KMS-11 (cell line): ENCODE measurements around the gene SELP.

Experiments
- H2AFZ ChIP-seq: fragments of 200-600 bp; sonication (generic); 2 replicates; pipeline ENCODE4 v1.6.1; 2016; ENCODE audit warnings: antibody characterized with exemption, mixed run types, low read depth
- H3K27ac ChIP-seq: fragments of 200-600 bp; sonication (generic); 2 replicates; pipeline ENCODE4 v1.6.1; 2016; ENCODE audit warnings: mild to moderate bottlenecking, mixed run types
- H3K27me3 ChIP-seq: fragments of 200-600 bp; sonication (generic); 2 replicates; pipeline ENCODE4 v1.6.1; 2017; ENCODE audit warnings: mild to moderate bottlenecking, low read depth, mixed run types, moderate library complexity; ENCODE audit not compliant: insufficient read depth
- H3K36me3 ChIP-seq: fragments of 200-600 bp; sonication (generic); 2 replicates; pipeline ENCODE4 v1.6.1; 2017; ENCODE audit warnings: mild to moderate bottlenecking, mixed run types; ENCODE audit not compliant: insufficient read depth
- H3K4me1 ChIP-seq: fragments of 200-600 bp; sonication (generic); 2 replicates; pipeline ENCODE4 v1.6.1; 2016; ENCODE audit warnings: mild to moderate bottlenecking, low read depth, mixed run types; ENCODE audit not compliant: poor library complexity, severe bottlenecking
- H3K4me2 ChIP-seq: fragments of 200-600 bp; sonication (generic); 2 replicates; pipeline ENCODE4 v1.7.0; 2016; ENCODE audit warnings: mild to moderate bottlenecking, mixed run types
- H3K4me3 ChIP-seq: fragments of 200-600 bp; sonication (generic); IDR thresholded peaks from 2 replicates; pipeline ENCODE4 v1.6.1; 2017; ENCODE audit warnings: low read depth, low read length, mixed read lengths; ENCODE audit not compliant: insufficient read depth
- H3K79me2 ChIP-seq: fragments of 200-600 bp; sonication (generic); 2 replicates; pipeline ENCODE4 v1.6.1; 2016; ENCODE audit warnings: low read depth, mixed run types; ENCODE audit not compliant: insufficient read depth
- H3K9ac ChIP-seq: fragments of 200-600 bp; sonication (generic); 2 replicates; pipeline ENCODE4 v1.6.1; 2016; ENCODE audit warnings: mild to moderate bottlenecking, mixed run types
- H4K20me1 ChIP-seq: fragments of 200-600 bp; sonication (generic); 2 replicates; pipeline ENCODE4 v1.6.1; 2016; ENCODE audit warnings: mild to moderate bottlenecking, mixed run types; ENCODE audit not compliant: insufficient read depth
- TF ChIP-seq, protein P1 (sequence below): fragments of 200-600 bp; sonication (generic); conservative IDR thresholded peaks from 2 replicates; pipeline ENCODE4 v1.6.1; 2017; ENCODE audit warnings: low read depth, mild to moderate bottlenecking, antibody characterized with exemption, low read length, moderate library complexity, mixed read lengths

The SELP gene

DNA sequence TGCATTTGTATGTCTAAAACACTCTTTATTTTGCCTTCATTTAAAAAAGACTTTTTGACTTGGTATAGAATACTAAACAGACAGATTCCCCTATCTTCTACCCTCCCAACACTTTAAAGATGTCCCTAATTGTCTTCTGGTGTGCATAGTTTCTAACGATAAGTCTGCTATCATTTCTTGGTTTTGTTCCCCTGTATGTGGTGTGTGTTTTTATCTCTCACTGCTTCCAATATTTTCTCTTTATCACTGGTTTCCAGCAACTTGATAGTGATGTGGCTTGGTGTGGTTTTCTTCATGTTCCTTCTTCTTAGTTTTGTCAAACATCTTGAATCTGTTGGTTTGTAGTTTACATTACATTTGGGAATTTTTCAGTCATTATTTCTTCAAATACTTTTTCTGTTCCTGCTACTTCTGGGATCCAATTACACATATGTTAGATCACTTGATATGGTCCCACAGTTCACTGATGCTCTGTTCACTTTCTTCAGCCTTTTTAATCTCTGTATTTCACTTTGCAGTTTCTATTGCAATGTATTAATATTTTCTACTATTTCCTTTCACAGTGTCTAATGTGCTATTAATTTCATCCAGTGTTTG, 66.8 kb downstream of the SELP start:
- H4K20me1 ChIP-seq, result no peaks in the 10 kb centered on the region
- no peak overlapping the region for H3K27ac ChIP-seq
- no peaks in the 10 kb centered on the region for H3K36me3 ChIP-seq
- no peaks in the 10 kb centered on the region for H3K4me1 ChIP-seq
- no peak overlapping the region for H3K4me2 ChIP-seq
- TF ChIP-seq, protein P1, sequence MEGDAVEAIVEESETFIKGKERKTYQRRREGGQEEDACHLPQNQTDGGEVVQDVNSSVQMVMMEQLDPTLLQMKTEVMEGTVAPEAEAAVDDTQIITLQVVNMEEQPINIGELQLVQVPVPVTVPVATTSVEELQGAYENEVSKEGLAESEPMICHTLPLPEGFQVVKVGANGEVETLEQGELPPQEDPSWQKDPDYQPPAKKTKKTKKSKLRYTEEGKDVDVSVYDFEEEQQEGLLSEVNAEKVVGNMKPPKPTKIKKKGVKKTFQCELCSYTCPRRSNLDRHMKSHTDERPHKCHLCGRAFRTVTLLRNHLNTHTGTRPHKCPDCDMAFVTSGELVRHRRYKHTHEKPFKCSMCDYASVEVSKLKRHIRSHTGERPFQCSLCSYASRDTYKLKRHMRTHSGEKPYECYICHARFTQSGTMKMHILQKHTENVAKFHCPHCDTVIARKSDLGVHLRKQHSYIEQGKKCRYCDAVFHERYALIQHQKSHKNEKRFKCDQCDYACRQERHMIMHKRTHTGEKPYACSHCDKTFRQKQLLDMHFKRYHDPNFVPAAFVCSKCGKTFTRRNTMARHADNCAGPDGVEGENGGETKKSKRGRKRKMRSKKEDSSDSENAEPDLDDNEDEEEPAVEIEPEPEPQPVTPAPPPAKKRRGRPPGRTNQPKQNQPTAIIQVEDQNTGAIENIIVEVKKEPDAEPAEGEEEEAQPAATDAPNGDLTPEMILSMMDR, result no peak
- no peaks in the 10 kb centered on the region for H3K79me2 ChIP-seq
- H3K9ac ChIP-seq, result no peak overlapping the region
- H2AFZ ChIP-seq, result no peak overlapping the region
- H3K27me3 ChIP-seq, result no peaks in the 10 kb centered on the region
- H3K4me3 ChIP-seq, result no peak overlapping the region

DNA sequence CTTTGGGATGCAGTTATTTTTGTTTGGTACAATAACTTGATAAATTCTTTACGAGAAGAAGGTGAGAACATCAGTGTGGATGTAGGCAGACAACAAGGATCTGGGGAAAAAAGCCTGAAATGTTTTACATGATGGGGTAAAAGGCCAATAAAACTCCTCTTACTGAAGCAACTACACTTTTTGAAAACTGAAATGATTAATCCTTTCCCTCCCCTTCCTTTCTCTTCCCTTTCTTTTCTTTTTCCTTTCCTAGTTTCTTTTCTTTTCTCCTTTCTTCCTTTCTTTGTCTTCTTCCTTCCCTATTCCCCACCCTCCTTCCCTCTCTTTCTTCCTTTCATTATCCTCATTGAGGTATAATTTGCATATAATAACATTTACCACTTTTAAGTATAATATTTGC, 68.2 kb downstream of the SELP start:
- H3K27ac ChIP-seq, result no peak overlapping the region
- no peaks in the 10 kb centered on the region for H3K79me2 ChIP-seq
- H3K9ac ChIP-seq, result no peak overlapping the region
- H3K4me1 ChIP-seq, result no peaks in the 10 kb centered on the region
- H3K4me3 ChIP-seq, result no peak overlapping the region
- no peak overlapping the region for H3K4me2 ChIP-seq
- H3K27me3 ChIP-seq, result no peaks in the 10 kb centered on the region
- H4K20me1 ChIP-seq, result no peaks in the 10 kb centered on the region
- TF ChIP-seq, protein P1, result no peak
- no peaks in the 10 kb centered on the region for H3K36me3 ChIP-seq
- no peak overlapping the region for H2AFZ ChIP-seq

DNA sequence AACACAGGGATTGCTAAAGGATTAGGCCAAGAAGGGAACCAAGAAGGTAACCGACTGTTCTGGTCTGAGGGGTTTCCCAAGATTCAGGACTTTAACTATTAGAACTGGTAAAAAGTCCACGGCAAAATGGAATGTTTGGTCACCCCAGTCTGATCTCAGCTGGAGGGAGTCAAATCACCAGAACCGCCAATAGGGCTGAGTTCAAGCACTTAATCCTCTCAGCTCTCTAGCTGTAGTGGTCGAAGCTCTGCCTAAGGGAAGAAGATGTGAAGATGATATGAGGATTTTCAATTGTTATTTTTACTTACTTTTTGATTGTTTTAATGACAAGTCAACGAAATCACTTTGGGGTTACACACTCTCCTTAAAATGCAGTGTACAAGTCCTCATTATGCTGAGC, 72.8 kb downstream of the SELP start:
- H3K79me2 ChIP-seq, result no peaks in the 10 kb centered on the region
- no peaks in the 10 kb centered on the region for H3K27me3 ChIP-seq
- no peak overlapping the region for H3K4me2 ChIP-seq
- TF ChIP-seq, protein P1, result no peak
- no peak overlapping the region for H3K4me3 ChIP-seq
- no peaks in the 10 kb centered on the region for H4K20me1 ChIP-seq
- no peaks in the 10 kb centered on the region for H3K36me3 ChIP-seq
- no peak overlapping the region for H3K27ac ChIP-seq
- H2AFZ ChIP-seq, result no peak overlapping the region
- H3K4me1 ChIP-seq, result no peaks in the 10 kb centered on the region
- H3K9ac ChIP-seq, result no peak overlapping the region

DNA sequence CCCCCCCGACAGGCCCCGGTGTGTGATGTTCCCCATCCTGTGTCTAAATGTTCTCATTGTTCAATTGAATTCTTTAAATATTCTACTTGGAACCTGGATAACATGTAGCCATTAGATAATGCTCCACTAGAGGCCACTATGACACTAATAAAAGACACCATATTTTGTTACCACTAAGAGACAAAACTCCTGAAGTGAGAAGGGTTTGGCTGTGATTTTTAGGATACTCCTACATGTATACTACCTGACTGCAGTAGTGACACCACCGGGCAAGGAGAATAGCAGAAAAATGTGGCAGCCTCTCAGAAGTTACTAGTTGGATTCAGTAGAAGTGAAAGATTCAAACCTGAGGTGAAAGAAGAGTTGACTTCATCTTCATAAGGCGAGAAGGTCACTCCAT, 79.6 kb downstream of the SELP start:
- no peak overlapping the region for H3K9ac ChIP-seq
- no peaks in the 10 kb centered on the region for H3K27me3 ChIP-seq
- no peak overlapping the region for H3K27ac ChIP-seq
- no peak overlapping the region for H3K4me2 ChIP-seq
- H3K36me3 ChIP-seq, result no peaks in the 10 kb centered on the region
- H3K4me3 ChIP-seq, result no peak overlapping the region
- H4K20me1 ChIP-seq, result no peaks in the 10 kb centered on the region
- H2AFZ ChIP-seq, result no peak overlapping the region
- TF ChIP-seq, protein P1, result peak; percentile 83
- H3K79me2 ChIP-seq, result no peaks in the 10 kb centered on the region
- H3K4me1 ChIP-seq, result no peaks in the 10 kb centered on the region
